HAP-1 (cell line): ENCODE results near the gene LRRTM4.
"Not testable (repeated sequence)": the region's sequence is repeated elsewhere in the genome, so short reads cannot be mapped to it uniquely, and the experiment has no call there.

Experiments used
- DNase-seq, 2 experiments: peaks; one replicate each; pipeline ENCODE4 v3.0.0-alpha.2; 2016 to 2020; ENCODE audit warnings: low spot score in 2 of 2
- H3K27me3 ChIP-seq: fragments of 250-450 bp; sonication (Bioruptor Pico); 2 replicates; pipeline ENCODE4 v1.5.1; 2020; ENCODE audit warnings: low read depth, mild to moderate bottlenecking, moderate library complexity
- H3K36me3 ChIP-seq: fragments of 250-450 bp; sonication (Bioruptor Pico); replicated peaks from 2 replicates; pipeline ENCODE4 v1.5.1; 2020; ENCODE audit warnings: mild to moderate bottlenecking
- H3K4me1 ChIP-seq: fragments of 250-450 bp; sonication (Bioruptor Pico); 2 replicates; pipeline ENCODE4 v1.5.1; 2020; ENCODE audit warnings: mild to moderate bottlenecking
- H3K4me3 ChIP-seq: fragments of 250-450 bp; sonication (Bioruptor Pico); 2 replicates; pipeline ENCODE4 v1.5.1; 2020; ENCODE audit warnings: mild to moderate bottlenecking, moderate library complexity
- H3K9me3 ChIP-seq: fragments of 250-450 bp; sonication (Bioruptor Pico); 2 replicates; pipeline ENCODE4 v1.5.1; 2020; ENCODE audit warnings: mild to moderate bottlenecking, moderate library complexity
- in situ Hi-C: fragments of 300-500 bp; cut with MboI; formaldehyde crosslinking; loops from 3 replicates; pipeline ENCODE4 v1.14.3; 2020; ENCODE audit warnings: low sequenced_read_pairs, inconsistent platforms, mixed read lengths

The LRRTM4 gene

DNA sequence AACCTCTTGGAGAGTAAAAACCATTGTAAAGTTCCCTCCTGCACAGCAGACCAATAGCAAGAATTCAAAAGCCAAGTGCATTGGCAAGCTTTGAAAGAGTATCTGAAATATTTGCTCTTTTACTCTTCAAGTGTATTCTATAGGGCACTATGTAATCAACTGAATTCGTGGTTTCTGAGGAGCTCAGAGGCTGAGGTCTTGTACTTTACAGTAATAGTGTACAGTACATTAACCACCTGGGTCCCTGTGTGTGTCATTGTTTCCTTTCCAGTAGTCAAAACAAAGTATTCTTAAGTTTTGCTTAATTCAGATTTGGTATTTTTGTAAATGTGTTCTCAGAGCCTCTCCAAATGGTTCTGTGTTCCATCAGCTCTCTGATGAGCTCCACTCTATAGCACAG, 769.7 kb downstream of the LRRTM4 start:
- Histone ChIP-seq H3K36me3 (no peaks in the 10 kb centered on the region), H3K4me3 (no peak overlapping the region), H3K4me1 (no peaks in the 10 kb centered on the region), H3K9me3 (no peaks in the 10 kb centered on the region), H3K27me3 (no peaks in the 10 kb centered on the region)
- in situ Hi-C loops: no loop called here
- no peak for DNase-seq

DNA sequence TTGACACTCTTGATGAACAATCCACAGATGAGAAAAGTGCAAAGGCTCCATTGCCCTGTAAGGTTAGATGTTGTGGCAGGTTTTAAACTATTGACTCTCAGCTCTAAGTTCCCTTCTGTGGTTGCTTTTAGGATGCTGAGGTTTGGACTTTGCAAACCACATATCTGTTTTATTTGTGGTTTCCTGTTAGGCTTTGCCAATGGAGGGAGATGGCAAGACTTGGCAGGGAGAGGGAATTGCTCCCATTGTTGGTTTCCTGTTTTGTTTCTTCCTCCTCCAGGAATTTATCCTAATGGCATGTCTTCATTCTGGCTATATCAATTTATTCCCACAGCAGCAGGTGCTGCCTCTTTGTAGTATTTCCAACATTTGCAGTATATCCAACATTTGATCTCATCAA, 772.3 kb downstream of the LRRTM4 start:
- no peaks in the 10 kb centered on the region for H3K9me3 ChIP-seq
- H3K36me3 ChIP-seq: no peaks in the 10 kb centered on the region
- no peak for DNase-seq
- H3K27me3 ChIP-seq: no peaks in the 10 kb centered on the region
- no peaks in the 10 kb centered on the region for H3K4me1 ChIP-seq
- H3K4me3 ChIP-seq: no peak overlapping the region
- in situ Hi-C loops: no loop called here

DNA sequence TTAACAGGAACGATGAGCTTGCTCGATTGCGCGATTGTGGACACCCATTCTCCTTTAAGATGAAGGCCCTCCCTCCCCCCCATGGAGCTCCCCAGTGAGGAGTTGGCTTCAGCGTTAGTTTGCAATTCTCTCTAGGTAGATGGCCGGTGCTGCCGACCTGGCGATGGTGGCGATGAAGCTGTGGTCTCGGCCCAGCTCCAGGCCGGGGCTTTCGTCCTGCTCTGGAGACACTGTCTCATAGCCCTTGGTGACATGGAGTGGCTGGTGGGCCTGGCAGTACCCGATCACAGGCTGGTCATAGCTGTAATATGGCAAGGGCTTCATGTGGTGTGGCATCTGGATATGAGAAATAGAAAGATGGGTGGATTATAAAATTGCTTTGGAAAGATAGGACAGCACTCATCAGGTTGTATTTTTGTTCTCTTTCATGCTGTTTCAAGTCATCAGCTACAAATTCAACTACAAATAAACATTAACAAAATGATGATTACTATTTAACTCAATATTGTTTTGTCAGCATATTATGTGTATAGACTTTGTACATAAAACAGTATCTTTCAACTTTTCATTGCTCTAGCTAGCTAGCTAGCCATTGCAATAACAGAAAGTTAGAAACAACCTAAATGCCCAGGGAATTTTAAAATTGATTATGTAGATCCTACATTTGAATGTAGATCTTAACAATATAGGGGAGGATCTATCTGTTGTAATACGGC, 773.4 kb downstream of the LRRTM4 start:
- H3K4me3 ChIP-seq: no peak overlapping the region
- H3K27me3 ChIP-seq: no peaks in the 10 kb centered on the region
- in situ Hi-C loops: no loop called here
- no peaks in the 10 kb centered on the region for H3K36me3 ChIP-seq
- DNase-seq: no peak
- no peaks in the 10 kb centered on the region for H3K9me3 ChIP-seq
- H3K4me1 ChIP-seq: no peaks in the 10 kb centered on the region

DNA sequence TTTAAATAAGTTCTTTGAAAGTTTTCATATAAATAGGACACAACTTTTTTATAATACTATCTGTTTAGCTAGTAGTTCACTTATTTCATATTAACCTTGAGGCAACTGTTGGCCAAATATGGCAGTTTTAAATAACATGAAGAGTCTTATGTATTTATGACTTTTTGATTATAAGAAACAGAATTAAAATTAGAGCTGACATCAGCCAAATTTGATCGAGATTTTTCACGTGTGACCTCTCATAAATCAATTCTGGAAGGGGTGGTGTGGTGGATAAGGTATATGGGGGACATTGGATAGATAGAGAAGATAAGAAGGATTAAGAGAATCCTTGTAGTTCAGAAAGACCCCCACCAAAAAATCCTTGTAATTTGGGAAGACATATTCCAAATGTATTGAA, 776.6 kb downstream of the LRRTM4 start:
- in situ Hi-C loops: no loop called here

DNA sequence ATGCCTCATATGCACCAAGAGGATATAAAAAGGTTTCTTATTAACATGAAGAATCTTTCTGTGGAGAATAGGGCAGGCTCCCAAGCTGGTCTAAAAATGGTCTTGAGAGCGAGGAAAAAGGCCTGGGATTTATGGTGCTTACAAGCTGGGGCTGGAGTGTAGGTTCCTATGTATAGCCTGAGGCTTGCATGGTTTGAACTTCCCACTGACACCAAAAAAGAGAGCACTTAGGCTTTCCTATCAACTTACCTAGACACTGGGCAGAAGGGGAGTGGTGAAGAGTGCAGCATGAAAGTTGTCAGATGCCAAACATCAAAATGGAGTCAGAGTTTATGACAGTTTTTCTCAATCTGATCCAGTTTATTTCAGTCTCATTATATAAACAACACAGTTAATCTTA, 784.6 kb downstream of the LRRTM4 start:
- Histone ChIP-seq H3K27me3 (no peaks in the 10 kb centered on the region), H3K4me1 (no peaks in the 10 kb centered on the region), H3K36me3 (no peaks in the 10 kb centered on the region), H3K4me3 (no peak overlapping the region), H3K9me3 (no peaks in the 10 kb centered on the region)
- no peak for DNase-seq
- in situ Hi-C loops: no loop called here

More for the DNA sequence above, 776.6 kb downstream of the LRRTM4 start:
- Histone ChIP-seq H3K9me3 (no peaks in the 10 kb centered on the region), H3K36me3 (no peaks in the 10 kb centered on the region), H3K4me3 (no peak overlapping the region), H3K27me3 (no peaks in the 10 kb centered on the region), H3K4me1 (no peaks in the 10 kb centered on the region)
- no peak for DNase-seq

DNA sequence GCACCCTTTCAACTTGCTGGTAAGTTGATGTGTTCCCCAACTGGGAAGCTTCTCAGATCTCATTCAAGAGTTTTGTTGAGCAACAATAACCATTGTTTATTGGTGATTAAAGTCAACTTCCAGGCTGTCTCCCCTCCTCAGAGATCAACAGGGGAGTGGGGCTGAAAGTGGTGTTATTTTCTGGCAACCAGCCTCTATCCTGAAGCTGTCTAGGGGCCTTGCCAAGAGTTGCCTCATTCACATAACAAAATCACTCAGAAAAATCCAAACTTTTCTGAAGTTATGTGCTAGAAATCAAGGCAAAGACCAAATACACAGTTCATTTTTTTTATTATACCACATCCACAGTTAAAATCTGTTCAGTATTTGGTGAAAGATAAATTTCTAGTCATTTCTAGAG, 788.4 kb downstream of the LRRTM4 start:
- H3K4me3 ChIP-seq: no peak overlapping the region
- no peaks in the 10 kb centered on the region for H3K36me3 ChIP-seq
- no peak for DNase-seq
- H3K9me3 ChIP-seq: no peaks in the 10 kb centered on the region
- H3K4me1 ChIP-seq: no peaks in the 10 kb centered on the region
- no peaks in the 10 kb centered on the region for H3K27me3 ChIP-seq
- in situ Hi-C loops: no loop called here

DNA sequence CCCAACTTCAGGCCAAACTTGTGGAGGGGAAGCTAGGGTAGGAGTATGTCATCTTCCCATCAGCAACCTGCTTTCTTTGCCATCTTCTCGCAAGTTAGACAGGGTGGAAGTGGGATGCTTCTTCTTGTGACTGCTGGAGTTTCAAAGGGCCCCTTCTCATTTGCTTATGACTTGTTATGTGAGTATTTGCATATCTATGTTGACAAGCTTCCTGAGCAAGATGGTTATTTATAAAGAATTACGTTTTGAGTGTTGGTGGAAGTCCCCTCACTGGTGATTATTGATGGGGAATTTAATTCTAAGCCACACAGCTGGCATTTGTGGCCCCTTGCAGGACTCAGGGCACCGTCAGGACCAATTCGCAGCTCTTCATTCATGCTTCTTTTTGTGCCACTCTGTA, 791.0 kb downstream of the LRRTM4 start:
- no peak for DNase-seq
- no peaks in the 10 kb centered on the region for H3K36me3 ChIP-seq
- no peaks in the 10 kb centered on the region for H3K4me1 ChIP-seq
- no peak overlapping the region for H3K4me3 ChIP-seq
- H3K27me3 ChIP-seq: no peaks in the 10 kb centered on the region
- no peaks in the 10 kb centered on the region for H3K9me3 ChIP-seq
- in situ Hi-C loops: no loop called here

DNA sequence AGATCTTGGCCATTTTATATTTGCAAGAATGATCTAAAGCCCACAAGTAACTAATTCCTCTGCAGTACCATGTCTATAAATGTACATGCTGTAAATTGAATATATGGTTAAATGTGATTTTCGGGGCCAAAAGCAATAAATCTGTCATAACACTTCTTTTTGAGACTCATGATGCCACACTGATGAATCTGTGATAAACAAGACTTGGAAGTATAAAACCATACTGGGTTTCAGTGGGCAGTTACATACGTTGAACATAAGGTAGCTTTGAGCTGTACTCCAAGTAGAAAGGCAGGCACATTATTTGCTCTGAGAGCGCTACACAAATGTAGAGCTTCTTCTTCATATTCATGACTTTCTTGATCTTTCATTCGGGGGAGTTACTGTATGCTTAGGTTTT, 792.2 kb downstream of the LRRTM4 start:
- H3K4me1 ChIP-seq: no peaks in the 10 kb centered on the region
- DNase-seq: no peak
- H3K4me3 ChIP-seq: no peak overlapping the region
- H3K27me3 ChIP-seq: no peaks in the 10 kb centered on the region
- no peaks in the 10 kb centered on the region for H3K36me3 ChIP-seq
- in situ Hi-C loops: no loop called here
- no peaks in the 10 kb centered on the region for H3K9me3 ChIP-seq

DNA sequence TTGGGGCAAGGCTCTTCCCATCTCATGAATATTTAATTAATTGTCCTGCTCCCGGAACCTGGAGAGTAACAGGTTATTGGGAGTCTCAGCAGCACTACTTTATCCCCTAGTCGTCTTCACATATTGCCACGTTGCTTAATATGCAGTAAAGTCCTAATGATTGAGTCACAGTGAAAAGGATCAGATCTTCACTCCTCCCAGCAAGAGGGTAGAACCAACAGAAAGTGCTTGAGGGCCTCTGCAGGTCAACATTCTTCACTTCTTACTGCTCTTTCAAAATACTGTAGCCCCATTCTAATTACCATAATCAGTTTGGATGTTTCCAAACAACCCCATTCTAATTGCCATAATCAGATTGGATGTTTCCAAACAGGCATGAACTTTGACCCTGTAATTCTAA, 801.0 kb downstream of the LRRTM4 start:
- no peak for DNase-seq
- H3K4me3 ChIP-seq: no peak overlapping the region
- no peaks in the 10 kb centered on the region for H3K27me3 ChIP-seq
- no peaks in the 10 kb centered on the region for H3K4me1 ChIP-seq
- in situ Hi-C loops: no loop called here
- H3K36me3 ChIP-seq: no peaks in the 10 kb centered on the region
- no peaks in the 10 kb centered on the region for H3K9me3 ChIP-seq

DNA sequence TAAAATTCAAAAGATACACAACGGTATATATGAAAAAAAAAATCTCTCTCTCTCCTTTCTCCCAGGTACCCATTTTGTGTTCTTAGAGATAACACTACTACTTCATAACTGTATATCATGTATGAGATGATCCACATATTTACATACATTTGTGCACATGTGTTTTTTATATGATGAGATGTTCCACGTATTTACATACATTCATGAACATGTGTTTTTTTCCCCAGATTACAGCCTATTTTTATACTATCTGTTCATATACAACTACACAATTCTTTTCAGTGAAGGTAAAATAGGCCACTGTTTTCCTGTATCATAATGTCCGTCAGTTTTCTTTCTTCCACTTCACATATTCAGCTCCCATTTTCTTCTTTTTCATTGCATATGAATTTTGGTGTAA, 808.9 kb downstream of the LRRTM4 start:
- no peak overlapping the region for H3K4me3 ChIP-seq
- H3K9me3 ChIP-seq: no peaks in the 10 kb centered on the region
- no peak for DNase-seq
- no peaks in the 10 kb centered on the region for H3K27me3 ChIP-seq
- H3K4me1 ChIP-seq: no peaks in the 10 kb centered on the region
- in situ Hi-C loops: no loop called here
- no peaks in the 10 kb centered on the region for H3K36me3 ChIP-seq

DNA sequence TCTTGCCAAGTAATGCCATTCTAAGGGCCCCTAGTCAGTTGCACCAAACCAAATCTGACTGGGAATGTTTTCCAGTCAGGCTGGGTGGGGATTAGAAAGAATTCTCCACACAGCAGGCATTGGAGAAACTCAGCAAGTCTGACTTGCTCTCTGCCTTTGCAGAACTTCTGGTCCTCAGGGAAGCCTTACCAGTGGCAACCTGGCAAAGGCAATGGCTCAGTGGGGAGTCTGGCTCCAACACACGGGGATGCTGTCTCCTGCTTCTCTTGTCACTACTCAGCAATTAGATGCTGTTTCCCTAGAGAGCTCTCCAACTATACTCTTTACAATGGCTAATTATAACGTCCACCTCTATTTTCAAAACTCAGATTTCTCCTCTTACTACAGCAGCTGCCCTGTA, 810.7 kb downstream of the LRRTM4 start:
- in situ Hi-C loops: no loop called here
- Histone ChIP-seq H3K27me3 (no peaks in the 10 kb centered on the region), H3K36me3 (no peaks in the 10 kb centered on the region), H3K4me1 (no peaks in the 10 kb centered on the region), H3K9me3 (no peaks in the 10 kb centered on the region), H3K4me3 (no peak overlapping the region)
- DNase-seq: no peak

DNA sequence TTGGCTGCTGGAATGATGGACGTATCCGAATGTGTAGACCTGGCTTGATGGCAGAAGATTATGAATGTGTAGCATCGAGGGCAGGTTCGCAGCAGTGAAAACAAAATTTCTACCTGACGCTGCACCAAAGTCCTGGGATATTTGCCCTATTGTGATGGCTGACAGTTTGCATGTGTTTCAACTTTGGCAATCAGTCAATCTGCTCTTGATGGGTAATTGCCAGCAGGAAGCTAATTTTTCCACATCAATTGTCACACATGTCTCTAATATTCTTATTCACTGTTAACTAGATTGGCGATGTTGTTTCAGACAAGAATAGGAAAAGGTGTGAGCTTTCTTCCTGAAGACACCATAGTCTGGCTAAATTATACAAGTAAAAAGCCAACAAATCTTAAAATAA, 821.3 kb downstream of the LRRTM4 start:
- in situ Hi-C loops: no loop called here

DNA sequence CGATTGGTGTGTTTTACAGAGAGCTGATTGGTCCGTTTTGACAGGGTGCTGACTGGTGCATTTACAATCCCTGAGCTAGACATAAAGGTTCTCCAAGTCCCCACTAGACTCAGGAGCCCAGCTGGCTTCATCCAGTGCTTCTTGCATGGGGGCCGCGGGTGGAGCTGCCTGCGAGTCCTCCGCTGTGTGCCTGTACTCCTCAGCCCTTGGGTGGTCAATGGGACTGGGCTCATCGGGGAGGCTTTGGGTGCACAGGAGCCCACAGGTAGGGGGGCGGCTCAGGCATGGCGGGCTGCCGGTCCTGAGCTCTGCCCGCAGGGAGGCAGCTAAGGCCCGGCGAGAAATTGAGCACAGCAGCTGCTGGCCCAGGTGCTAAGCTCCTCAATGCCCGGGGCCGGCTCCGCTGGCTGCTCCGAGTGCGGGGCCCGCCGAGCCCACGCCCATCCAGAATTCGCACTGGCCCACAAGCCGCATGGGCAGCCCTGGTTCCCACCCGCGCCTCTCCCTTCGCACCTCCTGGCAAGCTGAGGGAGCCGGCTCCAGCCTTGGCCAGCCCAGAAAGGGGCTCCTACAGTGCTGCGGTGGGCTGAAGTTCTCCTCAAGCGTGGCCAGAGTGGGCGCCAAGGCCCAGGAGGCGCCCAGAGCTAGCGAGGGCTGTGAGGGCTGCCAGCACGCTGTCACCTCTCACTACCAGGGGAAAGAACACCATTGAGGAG, 824.0 kb downstream of the LRRTM4 start:
- H3K4me3 ChIP-seq, H3K4me1 ChIP-seq, H3K9me3 ChIP-seq, H3K27me3 ChIP-seq, H3K36me3 ChIP-seq, DNase-seq, in situ Hi-C loops: not testable (repeated sequence)

More for the DNA sequence above, 821.3 kb downstream of the LRRTM4 start:
- no peak overlapping the region for H3K4me3 ChIP-seq
- no peaks in the 10 kb centered on the region for H3K4me1 ChIP-seq
- no peaks in the 10 kb centered on the region for H3K27me3 ChIP-seq
- no peaks in the 10 kb centered on the region for H3K9me3 ChIP-seq
- no peak for DNase-seq
- no peaks in the 10 kb centered on the region for H3K36me3 ChIP-seq
